SK-N-SH (cell line): Measurements from ENCODE around the gene C13orf46. TPM values are rescaled to one million over a fixed set of nuclear protein-coding genes. Genes with fewer than 3 reads are reported as not detected.

Source experiments
- CTCF ChIP-seq: fragments of 200-600 bp; sonication (generic); IDR thresholded peaks from 2 replicates; pipeline ENCODE4 v1.6.1; 2017; ENCODE audit warnings: antibody characterized with exemption, mild to moderate bottlenecking, moderate library complexity
- ELF1 ChIP-seq: IDR thresholded peaks from 2 replicates; pipeline ENCODE4 v1.4.0; 2012
- FOXJ3 ChIP-seq: sonication (generic); formaldehyde crosslinking; IDR thresholded peaks from 2 replicates; pipeline ENCODE4 v1.5.1; 2020; ENCODE audit warnings: mild to moderate bottlenecking, missing genetic modification reagents
- GABPA ChIP-seq: IDR thresholded peaks from 2 replicates; pipeline ENCODE4 v1.4.0; 2012; ENCODE audit warnings: low read depth, mild to moderate bottlenecking
- IRF3 ChIP-seq: fragments of 150-350 bp; IDR thresholded peaks from 2 replicates; pipeline ENCODE4 v1.6.1; 2016; ENCODE audit warnings: mild to moderate bottlenecking, low read depth, low read length
- NRF1 ChIP-seq: IDR thresholded peaks from 2 replicates; pipeline ENCODE4 v1.6.1; 2012; ENCODE audit warnings: low read depth, mild to moderate bottlenecking, low read length
- RAD21 ChIP-seq: IDR thresholded peaks from 2 replicates; pipeline ENCODE4 v1.6.1; 2012; ENCODE audit warnings: mild to moderate bottlenecking, low read length
- RFX5 ChIP-seq: IDR thresholded peaks from 2 replicates; pipeline ENCODE4 v1.6.1; 2012; ENCODE audit warnings: mild to moderate bottlenecking, improper control_type of control experiment, low read length
- RXRA ChIP-seq: IDR thresholded peaks from 2 replicates; pipeline ENCODE4 v1.4.0; 2012; ENCODE audit warnings: low read depth, mild to moderate bottlenecking, borderline replicate concordance
- SIN3A ChIP-seq: IDR thresholded peaks from 2 replicates; pipeline ENCODE4 v1.6.1; 2012; ENCODE audit warnings: low read depth, mild to moderate bottlenecking, low read length, moderate library complexity, borderline replicate concordance
- TAF1 ChIP-seq: IDR thresholded peaks from 2 replicates; pipeline ENCODE4 v1.6.1; 2012; ENCODE audit warnings: low read depth, mild to moderate bottlenecking, low read length, moderate library complexity, borderline replicate concordance
- USF2 ChIP-seq: fragments of 150-350 bp; IDR thresholded peaks from 2 replicates; pipeline ENCODE4 v1.6.1; 2017; ENCODE audit warnings: antibody characterized with exemption, low read length, low read depth, borderline replicate concordance
- polyA plus RNA-seq, 3 experiments: library from polyadenylated mRNA; depleted of rRNA; stranded (reverse); fragments of >200 nt; gene quantifications; 2 replicates each; pipeline ENCODE4 v1.2.3, GENCODE V29; 2012
- TF ChIP-seq, protein P1 (sequence below): IDR thresholded peaks from 2 replicates; pipeline ENCODE4 v1.4.0; 2012; ENCODE audit warnings: low read depth

C13orf46 gene
- polyA plus RNA-seq, 1 of the 3 experiments (the other 2 are of a cell fraction) = 1.7 TPM

DNA sequence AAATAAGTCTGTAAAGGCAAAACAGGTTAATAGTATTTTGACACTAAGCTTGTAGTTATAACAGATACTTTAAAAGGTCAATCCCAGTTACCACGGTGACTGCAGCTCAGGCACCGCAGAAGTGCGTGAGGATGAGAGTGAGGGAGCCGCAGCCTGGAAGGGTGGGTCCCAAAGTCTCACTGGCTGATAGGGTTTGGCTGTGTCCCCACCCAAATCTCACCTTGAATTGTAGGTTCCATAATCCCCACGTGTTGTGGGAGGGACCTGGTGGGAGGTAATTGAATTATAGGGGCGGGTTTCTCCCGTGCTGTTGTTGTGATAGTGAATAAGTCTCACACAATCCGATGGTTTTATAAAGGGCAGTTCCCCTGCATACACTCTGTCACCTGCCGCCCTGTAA, 70.0 kb downstream of the C13orf46 start (continued):
- TF ChIP-seq CTCF (no peak), RXRA (no peak), SIN3A (no peak), FOXJ3 (CRISPR knock-in tag) (no peak), USF2 (no peak), ELF1 (no peak), NRF1 (no peak), TAF1 (no peak), RFX5 (no peak), RAD21 (no peak), GABPA (no peak), IRF3 (no peak)
- TF ChIP-seq, protein P1, sequence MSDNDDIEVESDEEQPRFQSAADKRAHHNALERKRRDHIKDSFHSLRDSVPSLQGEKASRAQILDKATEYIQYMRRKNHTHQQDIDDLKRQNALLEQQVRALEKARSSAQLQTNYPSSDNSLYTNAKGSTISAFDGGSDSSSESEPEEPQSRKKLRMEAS = no peak
- TF ChIP-seq, all 33 proteins: peak for 0

Other genes with a start within 250 kb of the C13orf46 start
- 10.6 and 14.8 TPM in 2 replicates for gene TMEM255B, start 214.8 kb downstream of the C13orf46 start, polyA plus RNA-seq (2012; rRNA removed)
- gene GAS6, start 110.0 kb downstream of the C13orf46 start, polyA plus RNA-seq (2012; rRNA removed) = 380 and 406 TPM in 2 replicates
- gene RASA3, start 158.5 kb upstream of the C13orf46 start, polyA plus RNA-seq (2012; rRNA removed) = 23.9 and 25.1 TPM in 2 replicates
- not detected in 2 replicates for gene CFAP97D2, start 205.2 kb upstream of the C13orf46 start, polyA plus RNA-seq (2012; rRNA removed)